Colonic mucosa (tissue), 4 donors: ENCODE results near the gene MACROD2. TPM values are rescaled to one million over a fixed set of nuclear protein-coding genes. Genes with fewer than 3 reads are reported as not detected.

Experiments
- DNase-seq: peaks from one replicate; pipeline ENCODE4 v3.0.0-alpha.2; 2020
- H3K27ac ChIP-seq: fragments of 200-600 bp; one replicate; pipeline ENCODE4 v1.8.0; 2021
- H3K27me3 ChIP-seq: fragments of 200-600 bp; one replicate; pipeline ENCODE4 v1.8.0; 2021
- H3K36me3 ChIP-seq: fragments of 200-600 bp; one replicate; pipeline ENCODE4 v1.8.0; 2021
- H3K4me1 ChIP-seq: fragments of 200-600 bp; one replicate; pipeline ENCODE4 v1.8.0; 2021; ENCODE audit warnings: mild to moderate bottlenecking
- H3K4me3 ChIP-seq: fragments of 200-600 bp; one replicate; pipeline ENCODE4 v1.8.0; 2021
- H3K9ac ChIP-seq, 2 donors: one replicate each; pipeline ENCODE4 v1.7.0; 2013; ENCODE audit warnings: control low read depth in 2 of 2, low read depth in 2 of 2, low read length in 2 of 2
- H3K9me3 ChIP-seq: fragments of 200-600 bp; one replicate; pipeline ENCODE4 v1.8.0; 2021
- intact Hi-C: fragments of 100-400 bp; cut with DNase I; formaldehyde crosslinking; loops from one replicate; pipeline ENCODE4 v1.14.1; 2022
- total RNA-seq, 2 donors: library from RNA; stranded (reverse); fragmentation: NEBNext Ultra II Directional in 1 of 2; extraction: Animal tissue kit (Norgen Biotek cat#: 25700) in 1 of 2; gene quantifications; one replicate each; pipeline ENCODE4 v1.2.1, GENCODE V29; 2021
- TF ChIP-seq, protein P1 (sequence below): fragments of 200-600 bp; IDR thresholded peaks from one replicate; pipeline ENCODE4 v1.8.0; 2022; ENCODE audit warnings: antibody characterized with exemption, mild to moderate bottlenecking
- donor health status: healthy.
- donor health status: DM: no; HTN: no; CAD: no.
- donor health status: DM: no; HTN: no; CAD: no.

MACROD2 gene
- total RNA-seq, 2 donors from 2014 or later, result 3.2 to 3.3 TPM

DNA sequence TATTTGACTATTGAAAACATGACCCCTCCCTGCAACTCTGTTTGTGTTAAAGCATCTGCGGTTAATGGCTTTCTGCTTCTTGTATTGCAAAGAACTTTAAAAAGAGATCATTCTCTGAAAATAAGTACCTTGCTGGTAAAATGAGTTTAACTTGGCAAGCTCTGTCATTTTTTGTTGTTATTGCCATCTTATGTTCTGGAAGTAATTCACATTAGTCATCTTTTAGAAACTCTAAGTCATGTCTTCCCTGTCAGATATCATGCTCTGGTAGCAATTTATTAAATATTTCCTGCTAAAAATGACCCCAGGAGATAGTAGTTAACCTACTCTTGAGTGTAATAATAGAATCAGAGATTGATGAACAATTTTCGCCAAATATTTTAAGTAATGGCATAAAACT lies 1687.4 kb downstream of the MACROD2 start:
- Histone ChIP-seq H3K36me3 (no peaks in the 10 kb centered on the region), H3K4me3 (no peak overlapping the region), H3K9ac (no peak overlapping the region), H3K27me3 (no peaks in the 10 kb centered on the region), H3K9me3 (no peaks in the 10 kb centered on the region), H3K27ac (no peak overlapping the region), H3K4me1 (no peaks in the 10 kb centered on the region)
- TF ChIP-seq, protein P1, sequence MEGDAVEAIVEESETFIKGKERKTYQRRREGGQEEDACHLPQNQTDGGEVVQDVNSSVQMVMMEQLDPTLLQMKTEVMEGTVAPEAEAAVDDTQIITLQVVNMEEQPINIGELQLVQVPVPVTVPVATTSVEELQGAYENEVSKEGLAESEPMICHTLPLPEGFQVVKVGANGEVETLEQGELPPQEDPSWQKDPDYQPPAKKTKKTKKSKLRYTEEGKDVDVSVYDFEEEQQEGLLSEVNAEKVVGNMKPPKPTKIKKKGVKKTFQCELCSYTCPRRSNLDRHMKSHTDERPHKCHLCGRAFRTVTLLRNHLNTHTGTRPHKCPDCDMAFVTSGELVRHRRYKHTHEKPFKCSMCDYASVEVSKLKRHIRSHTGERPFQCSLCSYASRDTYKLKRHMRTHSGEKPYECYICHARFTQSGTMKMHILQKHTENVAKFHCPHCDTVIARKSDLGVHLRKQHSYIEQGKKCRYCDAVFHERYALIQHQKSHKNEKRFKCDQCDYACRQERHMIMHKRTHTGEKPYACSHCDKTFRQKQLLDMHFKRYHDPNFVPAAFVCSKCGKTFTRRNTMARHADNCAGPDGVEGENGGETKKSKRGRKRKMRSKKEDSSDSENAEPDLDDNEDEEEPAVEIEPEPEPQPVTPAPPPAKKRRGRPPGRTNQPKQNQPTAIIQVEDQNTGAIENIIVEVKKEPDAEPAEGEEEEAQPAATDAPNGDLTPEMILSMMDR, result no peak
- no peak for DNase-seq
- intact Hi-C loops, result no loop called here

DNA sequence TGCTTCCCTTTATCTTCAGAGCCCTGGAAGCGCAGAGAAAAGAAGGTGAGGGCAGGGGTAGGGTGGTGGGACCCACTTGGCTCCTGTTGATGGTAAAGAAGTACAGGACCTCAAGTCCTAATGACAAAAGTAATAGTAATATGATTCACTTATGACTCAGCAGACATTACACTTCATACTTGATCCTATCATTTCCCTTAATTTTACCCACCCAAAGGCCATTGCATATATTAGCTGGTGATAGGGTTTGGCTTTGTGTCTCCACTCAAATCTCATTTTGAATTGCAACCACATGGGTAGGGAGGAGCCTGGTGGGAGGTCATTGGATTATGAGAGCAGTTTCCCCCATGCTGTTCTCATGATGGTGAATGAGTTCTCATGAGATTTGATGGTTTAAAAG lies 1697.3 kb downstream of the MACROD2 start:
- TF ChIP-seq, protein P1, result no peak
- no peak overlapping the region for H3K9ac ChIP-seq
- H3K9me3 ChIP-seq, result no peaks in the 10 kb centered on the region
- H3K4me1 ChIP-seq, result no peaks in the 10 kb centered on the region
- no peak for DNase-seq
- no peak overlapping the region for H3K4me3 ChIP-seq
- intact Hi-C loops, result no loop called here
- H3K27me3 ChIP-seq, result no peaks in the 10 kb centered on the region
- no peaks in the 10 kb centered on the region for H3K36me3 ChIP-seq
- no peak overlapping the region for H3K27ac ChIP-seq

DNA sequence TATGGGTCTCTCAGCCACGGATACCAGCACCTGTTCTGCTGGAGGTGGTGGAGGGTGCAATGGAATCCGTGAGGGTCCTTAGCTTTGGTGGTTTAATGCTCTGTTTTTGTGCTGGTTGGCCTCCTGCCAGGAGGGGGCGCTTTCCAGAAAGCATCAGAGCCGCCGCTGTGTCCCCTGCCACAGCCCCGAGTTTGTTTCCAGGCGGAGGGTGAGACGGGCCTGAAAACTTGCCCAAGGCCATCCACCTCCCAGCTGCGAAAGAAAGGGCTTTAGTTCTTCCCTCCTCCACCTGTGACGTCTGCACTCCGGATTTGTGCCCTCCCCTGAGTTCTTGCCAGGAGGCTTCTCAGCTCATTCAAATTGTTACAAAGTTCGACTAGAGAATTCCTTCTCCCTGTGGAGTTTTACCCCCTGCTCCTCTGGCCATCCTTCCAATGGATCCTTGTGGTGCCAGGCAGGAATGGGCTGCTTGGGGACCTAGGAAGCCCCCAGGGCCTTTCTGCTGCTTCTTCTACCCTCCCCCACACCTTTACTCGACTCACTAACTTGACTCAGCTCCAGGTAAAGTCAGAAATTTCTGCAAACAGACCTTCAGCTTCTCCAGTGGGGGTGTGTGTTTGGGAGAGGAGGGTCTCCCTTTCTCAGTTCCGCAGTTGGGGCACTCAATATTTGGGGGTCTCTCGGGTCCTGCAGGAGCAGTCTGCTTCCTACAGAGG lies 1704.3 kb downstream of the MACROD2 start:
- Histone ChIP-seq H3K9me3 (no peaks in the 10 kb centered on the region), H3K4me1 (no peaks in the 10 kb centered on the region), H3K9ac (no peak overlapping the region), H3K27ac (no peak overlapping the region), H3K36me3 (no peaks in the 10 kb centered on the region), H3K4me3 (no peak overlapping the region), H3K27me3 (no peaks in the 10 kb centered on the region)
- intact Hi-C loops, result no loop called here
- DNase-seq, result no peak
- TF ChIP-seq, protein P1, result no peak

DNA sequence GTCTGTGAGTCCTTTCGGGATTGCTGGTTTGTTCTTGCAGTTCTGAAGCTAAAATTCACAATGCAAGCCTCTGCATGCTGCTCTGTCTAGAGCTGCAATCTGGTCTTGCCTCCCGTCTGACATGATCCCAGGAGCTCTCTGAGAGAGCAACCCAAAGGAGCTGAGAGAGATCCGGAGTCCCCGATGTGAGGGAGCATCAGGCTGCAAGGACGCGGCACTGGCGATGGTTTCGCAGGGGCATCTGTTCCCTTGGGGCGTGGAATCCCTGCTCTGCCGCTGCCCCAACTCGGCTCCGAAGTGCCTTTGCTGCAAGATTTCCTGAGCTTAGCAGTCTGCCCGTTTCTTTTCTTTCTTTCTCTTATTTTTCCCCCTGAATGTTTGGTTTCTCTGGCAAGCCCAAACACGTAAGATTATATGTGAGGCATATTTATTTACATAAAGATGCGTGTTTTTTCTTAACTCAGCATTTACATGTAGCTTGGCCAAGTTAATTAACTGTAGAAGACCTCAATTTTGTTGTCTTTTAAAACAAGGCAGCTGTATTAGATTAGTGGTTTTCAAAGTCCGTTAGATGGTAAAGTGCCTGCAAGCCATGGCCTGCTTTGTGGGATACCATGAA lies 1704.9 kb downstream of the MACROD2 start:
- Histone ChIP-seq H3K9ac (no peak overlapping the region), H3K27me3 (no peaks in the 10 kb centered on the region), H3K4me1 (no peaks in the 10 kb centered on the region), H3K36me3 (no peaks in the 10 kb centered on the region), H3K4me3 (no peak overlapping the region), H3K9me3 (no peaks in the 10 kb centered on the region), H3K27ac (no peak overlapping the region)
- no peak for DNase-seq
- intact Hi-C loops, result no loop called here
- TF ChIP-seq, protein P1, result no peak

DNA sequence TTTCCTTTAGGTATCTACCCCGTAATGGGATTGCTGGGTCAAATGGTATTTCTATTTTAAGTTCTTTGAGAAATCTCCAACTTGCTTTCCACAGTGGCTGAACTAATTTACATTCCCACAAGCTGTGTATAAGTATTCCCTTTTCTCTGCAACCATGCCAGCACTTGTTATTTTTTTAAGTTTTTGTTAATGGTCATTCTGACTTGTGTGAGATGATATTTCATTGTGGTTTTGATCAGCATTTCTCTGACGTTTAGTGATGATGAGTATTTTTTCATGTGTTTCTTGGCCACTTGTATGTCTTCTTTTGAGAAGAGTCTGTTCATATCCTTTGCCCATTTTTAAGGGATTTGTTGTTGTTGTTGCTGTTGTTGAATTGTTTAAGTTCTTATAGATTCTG lies 1706.8 kb downstream of the MACROD2 start:
- H3K4me1 ChIP-seq, result no peaks in the 10 kb centered on the region
- H3K36me3 ChIP-seq, result no peaks in the 10 kb centered on the region
- no peak for DNase-seq
- intact Hi-C loops, result no loop called here
- TF ChIP-seq, protein P1, result no peak
- H3K9ac ChIP-seq, result no peak overlapping the region
- no peak overlapping the region for H3K27ac ChIP-seq
- no peaks in the 10 kb centered on the region for H3K27me3 ChIP-seq
- H3K4me3 ChIP-seq, result no peak overlapping the region
- no peaks in the 10 kb centered on the region for H3K9me3 ChIP-seq
